Measurements from ENCODE around the gene PPME1. TPM values are rescaled to one million over a fixed set of nuclear protein-coding genes. Genes with fewer than 3 reads are reported as not detected.

PPME1 gene
- total and polyA plus RNA-seq, 2 of the 4 experiments (the other 2 are of a cell fraction) = 42.3 to 89.5 TPM

DNA sequence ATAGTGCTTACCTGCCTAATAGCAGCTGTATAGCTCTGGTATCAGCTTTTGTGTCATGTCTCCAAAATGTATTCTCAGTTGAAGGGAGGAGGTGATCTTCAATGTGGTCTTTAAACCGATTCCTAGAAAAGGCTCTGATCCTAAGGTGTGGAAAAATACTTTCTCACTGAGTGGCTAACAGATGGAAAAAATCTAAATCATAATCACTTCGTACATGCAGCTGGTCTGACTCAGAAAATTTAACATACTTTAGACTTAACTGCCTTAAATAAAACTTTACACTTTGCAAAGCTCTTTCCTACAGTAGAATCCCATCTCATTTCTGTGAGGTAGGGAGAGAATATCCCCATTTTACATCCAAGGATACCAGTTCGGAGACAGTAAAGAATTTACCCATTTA is 38.3 kb upstream of the PPME1 start:
- Histone ChIP-seq H3K9ac (ENCODE audit: low read depth, low read length) (no peak overlapping the region), H3K9me3 (ENCODE audit: control insufficient read depth, insufficient read depth, low read length) (no peaks in the 10 kb centered on the region), H4K91ac (ENCODE audit: insufficient read depth, low read depth, low read length) (no peak overlapping the region), H2AFZ (replicated peaks; ENCODE audit: low read length, poor library complexity) (no peak overlapping the region), H4K20me1 (ENCODE audit: insufficient read depth, low read length) (no peaks in the 10 kb centered on the region), H3K23ac (ENCODE audit: low read depth, low read length) (no peak overlapping the region; the same call in 1 of the 2 replicates), H2AK5ac (ENCODE audit: low read depth, low read length) (no peak overlapping the region; the same call in 1 of the 2 replicates), H2BK120ac (ENCODE audit: low read depth, low read length) (peak overlapping the region; percentile 23; the same call in 1 of the 2 replicates), H3K27me3 (ENCODE audit: control insufficient read depth, insufficient read depth, low read length) (no peaks in the 10 kb centered on the region), H2BK15ac (ENCODE audit: low read depth, low read length) (peak overlapping the region; percentile 78; the same call in 2 of the 3 replicates), H3K27ac (ENCODE audit: insufficient read depth, low read length) (no peak overlapping the region), H3K18ac (ENCODE audit: low read depth, low read length) (peak overlapping the region; percentile 92; the same call in 1 of the 2 replicates), H3K14ac (replicated peaks; ENCODE audit: low read depth, low read length) (peak overlapping the region; percentile 36; the same call in 1 of the 2 replicates), H3K4ac (ENCODE audit: low read depth, low read length) (no peak overlapping the region; the same call in 1 of the 2 replicates), H4K8ac (ENCODE audit: low read depth in 2 of 2, low read length in 2 of 2) (peak overlapping the region; percentile 13 to 28; a peak in 2 of 4 replicates), H2BK20ac (ENCODE audit: low read depth, low read length) (peak overlapping the region; percentile 8; the same call in 1 of the 2 replicates), H3K4me2 (ENCODE audit: low read depth, low read length) (peak overlapping the region; percentile 71; the same call in 1 of the 2 replicates), H4K5ac (ENCODE audit: low read depth, low read length) (peak overlapping the region; percentile 2; the same call in 1 of the 2 replicates), H2AK9ac (replicated peaks; ENCODE audit: low read depth, low read length, poor library complexity) (no peak overlapping the region), H3K79me1 (ENCODE audit: low read depth in 1 of 2, low read length in 2 of 2) (peaks cover 2 to 15% of the 10 kb centered on the region in 2 experiments; a peak in 2 of 4 replicates), H3K4me3 (ENCODE audit: insufficient read depth, low read depth, low read length) (no peak overlapping the region), H3K9me1 (ENCODE audit: insufficient read depth, low read length) (peaks cover 2% of the 10 kb centered on the region; the same call in 1 of the 2 replicates), H3K56ac (ENCODE audit: extremely low read depth, insufficient read depth, low read length) (no peak overlapping the region), H3K36me3 (ENCODE audit: control insufficient read depth, insufficient read depth, low read length) (peaks cover 4% of the 10 kb centered on the region; the same call in 1 of the 2 replicates), H2BK5ac (ENCODE audit: low read depth, low read length, poor library complexity, severe bottlenecking) (peak overlapping the region; percentile 93), H3K4me1 (ENCODE audit: control insufficient read depth, insufficient read depth, low read length) (peaks cover 21% of the 10 kb centered on the region)
- POLR2A ChIA-PET (ENCODE audit: unreplicated experiment) = no interaction called here
- intact Hi-C loops (cut with micrococcal nuclease) = no loop called here
- whole genome bisulfite sequencing, 2 experiments (ENCODE audit: extremely low coverage in 2 of 2, insufficient read length in 1 of 2) = no CpG with 5 or more reads among the region's 3 CpGs
- peak; percentile 40 for ATAC-seq (ENCODE audit: low read depth)
- CTCF ChIA-PET = no interaction called here
- in situ Hi-C loops (cut with MboI; ENCODE audit: low sequenced_read_pairs) = no loop called here
- dilution Hi-C loops (cut with HindIII; ENCODE audit: low sequenced_read_pairs, unreplicated experiment) = no loop called here
- TF ChIP-seq CHD1 (IDR thresholded peaks at IDR 0.05; ENCODE audit: low read depth, low read length) = no peak
- no peak for TF ChIP-seq RFX5 (IDR thresholded peaks at IDR 0.05; ENCODE audit: low read depth, low read length)
- no peak for TF ChIP-seq BHLHE40 (IDR thresholded peaks at IDR 0.05; ENCODE audit: low read depth, low read length)
- TF ChIP-seq RCOR1 (IDR thresholded peaks at IDR 0.05; ENCODE audit: insufficient replicate concordance, low read length) = no peak
- TF ChIP-seq, protein P1, sequence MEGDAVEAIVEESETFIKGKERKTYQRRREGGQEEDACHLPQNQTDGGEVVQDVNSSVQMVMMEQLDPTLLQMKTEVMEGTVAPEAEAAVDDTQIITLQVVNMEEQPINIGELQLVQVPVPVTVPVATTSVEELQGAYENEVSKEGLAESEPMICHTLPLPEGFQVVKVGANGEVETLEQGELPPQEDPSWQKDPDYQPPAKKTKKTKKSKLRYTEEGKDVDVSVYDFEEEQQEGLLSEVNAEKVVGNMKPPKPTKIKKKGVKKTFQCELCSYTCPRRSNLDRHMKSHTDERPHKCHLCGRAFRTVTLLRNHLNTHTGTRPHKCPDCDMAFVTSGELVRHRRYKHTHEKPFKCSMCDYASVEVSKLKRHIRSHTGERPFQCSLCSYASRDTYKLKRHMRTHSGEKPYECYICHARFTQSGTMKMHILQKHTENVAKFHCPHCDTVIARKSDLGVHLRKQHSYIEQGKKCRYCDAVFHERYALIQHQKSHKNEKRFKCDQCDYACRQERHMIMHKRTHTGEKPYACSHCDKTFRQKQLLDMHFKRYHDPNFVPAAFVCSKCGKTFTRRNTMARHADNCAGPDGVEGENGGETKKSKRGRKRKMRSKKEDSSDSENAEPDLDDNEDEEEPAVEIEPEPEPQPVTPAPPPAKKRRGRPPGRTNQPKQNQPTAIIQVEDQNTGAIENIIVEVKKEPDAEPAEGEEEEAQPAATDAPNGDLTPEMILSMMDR (conservative IDR thresholded peaks at IDR 0.05; ENCODE audit: low read depth, low read length) = no peak
- TF ChIP-seq, protein P2, sequence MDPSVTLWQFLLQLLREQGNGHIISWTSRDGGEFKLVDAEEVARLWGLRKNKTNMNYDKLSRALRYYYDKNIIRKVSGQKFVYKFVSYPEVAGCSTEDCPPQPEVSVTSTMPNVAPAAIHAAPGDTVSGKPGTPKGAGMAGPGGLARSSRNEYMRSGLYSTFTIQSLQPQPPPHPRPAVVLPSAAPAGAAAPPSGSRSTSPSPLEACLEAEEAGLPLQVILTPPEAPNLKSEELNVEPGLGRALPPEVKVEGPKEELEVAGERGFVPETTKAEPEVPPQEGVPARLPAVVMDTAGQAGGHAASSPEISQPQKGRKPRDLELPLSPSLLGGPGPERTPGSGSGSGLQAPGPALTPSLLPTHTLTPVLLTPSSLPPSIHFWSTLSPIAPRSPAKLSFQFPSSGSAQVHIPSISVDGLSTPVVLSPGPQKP (IDR thresholded peaks at IDR 0.05; ENCODE audit: borderline replicate concordance, low read depth, low read length) = no peak
- BruUV-seq (replicated peaks) = no TSS peak
- peak; percentile 43 for DNase-seq
